GM18951 (cell line): ENCODE data around the gene DMRT1.

Experiments used
- POLR2A ChIP-seq: IDR thresholded peaks from 4 replicates; pipeline ENCODE4 v1.6.1; 2011; ENCODE audit warnings: mild to moderate bottlenecking; ENCODE audit not compliant: insufficient read length, insufficient read depth; ENCODE audit errors: extremely low read depth
- in situ Hi-C: fragments of 300-500 bp; cut with MboI; formaldehyde crosslinking; loops from one replicate; pipeline ENCODE4 v1.12.0; 2022; ENCODE audit warnings: low sequenced_read_pairs, mixed read lengths, inconsistent platforms; ENCODE audit not compliant: unreplicated experiment

Gene DMRT1

GRCh38 chr9:950139-950538 lies 108.6 kb downstream of the DMRT1 start:
- TF ChIP-seq POLR2A: no peak
- in situ Hi-C loops: no loop called here

GRCh38 chr9:952546-952945 lies 111.0 kb downstream of the DMRT1 start:
- in situ Hi-C loops: no loop called here

GRCh38 chr9:959105-959504 lies 117.6 kb downstream of the DMRT1 start:
- in situ Hi-C loops: no loop called here

More at GRCh38 chr9:952546-952945, 111.0 kb downstream of the DMRT1 start:
- TF ChIP-seq POLR2A: no peak

GRCh38 chr9:959914-960313 lies 118.4 kb downstream of the DMRT1 start:
- in situ Hi-C loops: loop anchor here (10.0 kb wide), 1 partner anchor 85 kb away; no protein-coding TSS in a partner anchor
- no peak for TF ChIP-seq POLR2A

More at GRCh38 chr9:959105-959504, 117.6 kb downstream of the DMRT1 start:
- no peak for TF ChIP-seq POLR2A

GRCh38 chr9:962023-962422 lies 120.5 kb downstream of the DMRT1 start:
- in situ Hi-C loops: loop anchor here (10.0 kb wide), 1 partner anchor 83 kb away; no protein-coding TSS in a partner anchor
- TF ChIP-seq POLR2A: no peak

GRCh38 chr9:965497-965896 lies 124.0 kb downstream of the DMRT1 start:
- in situ Hi-C loops: loop anchor here (10.0 kb wide), 1 partner anchor 79 kb away; no protein-coding TSS in a partner anchor
- no peak for TF ChIP-seq POLR2A

GRCh38 chr9:966870-967269 lies 125.4 kb downstream of the DMRT1 start:
- TF ChIP-seq POLR2A: no peak
- in situ Hi-C loops: loop anchor here (10.0 kb wide), 1 partner anchor 78 kb away; no protein-coding TSS in a partner anchor

- TF ChIP-seq POLR2A: no peak
- in situ Hi-C loops: loop anchor here (10.0 kb wide), 1 partner anchor 77 kb away; no protein-coding TSS in a partner anchor
Measured at GRCh38 chr9:967436-967835, 125.9 kb downstream of the DMRT1 start.

- in situ Hi-C loops: loop anchor here (10.0 kb wide), 1 partner anchor 77 kb away; no protein-coding TSS in a partner anchor
- no peak for TF ChIP-seq POLR2A
Measured at GRCh38 chr9:967903-968641, 126.6 kb downstream of the DMRT1 start.

GRCh38 chr9:969310-970150 lies 128.0 kb downstream of the DMRT1 start:
- in situ Hi-C loops: loop anchor here (10.0 kb wide), 1 partner anchor 75 kb away; no protein-coding TSS in a partner anchor
- TF ChIP-seq POLR2A: no peak

GRCh38 chr9:970151-970996 lies 128.9 kb downstream of the DMRT1 start:
- TF ChIP-seq POLR2A: no peak
- in situ Hi-C loops: no loop called here

- in situ Hi-C loops: no loop called here
- no peak for TF ChIP-seq POLR2A
Measured at GRCh38 chr9:971901-972500, 130.5 kb downstream of the DMRT1 start.
